Subcutaneous abdominal adipose tissue (tissue), 5 donors: ENCODE data around the gene EIF4B.
A peak's percentile ranks its signal among the peaks of the same experiment; 100 is the strongest.

Experiments
- H3K27ac ChIP-seq: one replicate; pipeline ENCODE4 v1.7.0; 2013; ENCODE audit warnings: low read depth, mild to moderate bottlenecking, inconsistent platforms, low read length, moderate library complexity
- H3K27me3 ChIP-seq, 5 donors: one replicate each; pipeline ENCODE4 v1.7.0; 2013; ENCODE audit warnings: low read length in 5 of 5, inconsistent platforms in 1 of 5; ENCODE audit not compliant: control insufficient read depth in 5 of 5, insufficient read depth in 4 of 5
- H3K36me3 ChIP-seq, 5 donors: one replicate each; pipeline ENCODE4 v1.7.0; 2013; ENCODE audit warnings: low read length in 5 of 5; ENCODE audit not compliant: control insufficient read depth in 5 of 5, insufficient read depth in 5 of 5
- H3K4me1 ChIP-seq, 5 donors: one replicate each; pipeline ENCODE4 v1.7.0; 2013; ENCODE audit warnings: low read length in 5 of 5, mild to moderate bottlenecking in 3 of 5, moderate library complexity in 1 of 5; ENCODE audit not compliant: control insufficient read depth in 5 of 5, insufficient read depth in 5 of 5
- H3K4me3 ChIP-seq, 5 donors: one replicate each; pipeline ENCODE4 v1.7.0; 2013; ENCODE audit warnings: low read length in 5 of 5, low read depth in 1 of 5
- H3K9ac ChIP-seq, 5 donors: one replicate each; pipeline ENCODE4 v1.7.0; 2013; ENCODE audit warnings: low read length in 5 of 5, mild to moderate bottlenecking in 4 of 5, moderate library complexity in 3 of 5
- H3K9me3 ChIP-seq, 5 donors: one replicate each; pipeline ENCODE4 v1.7.0; 2013; ENCODE audit warnings: low read length in 5 of 5; ENCODE audit not compliant: control insufficient read depth in 5 of 5
- donor health status: healthy.
- donor health status: healthy.
- donor health status: healthy.
- donor health status: healthy.
- donor health status: healthy.

Gene EIF4B

GRCh38 chr12:53050426-53051057, 44.3 kb downstream of the EIF4B start:
- Histone ChIP-seq H3K36me3 (peaks cover 0 to 30% (median 18%) of the 10 kb centered on the region in 5 donors), H3K9me3 (no peaks in the 10 kb centered on the region), H3K27me3 (peaks cover 0 to 2% (median 0%) of the 10 kb centered on the region in 5 donors), H3K27ac (peak overlapping the region; percentile 99), H3K4me1 (peaks cover 26 to 91% (median 83%) of the 10 kb centered on the region in 5 donors), H3K9ac (peak overlapping the region; percentile 93 to 100 (median 99)), H3K4me3 (peak overlapping the region; percentile 87 to 95 (median 91))

GRCh38 chr12:53051058-53051880, 45.0 kb downstream of the EIF4B start:
- H3K27ac ChIP-seq = peak overlapping the region; percentile 99
- peak overlapping the region; percentile 87 to 95 (median 91) for H3K4me3 ChIP-seq
- H3K4me1 ChIP-seq = peaks cover 23 to 87% (median 78%) of the 10 kb centered on the region in 5 donors
- peaks cover 0 to 2% (median 0%) of the 10 kb centered on the region in 5 donors for H3K27me3 ChIP-seq
- H3K9ac ChIP-seq = peak overlapping the region; percentile 93 to 100 (median 99)
- H3K9me3 ChIP-seq = no peaks in the 10 kb centered on the region
- peaks cover 0 to 35% (median 24%) of the 10 kb centered on the region in 5 donors for H3K36me3 ChIP-seq

- H3K4me1 ChIP-seq = peaks cover 23 to 81% (median 74%) of the 10 kb centered on the region in 5 donors
- peak overlapping the region in 4 of 5 donors; percentile 39 to 100 (median 76) for H3K9ac ChIP-seq
- peaks cover 0 to 2% (median 0%) of the 10 kb centered on the region in 5 donors for H3K27me3 ChIP-seq
- peak overlapping the region; percentile 87 to 95 (median 91) for H3K4me3 ChIP-seq
- H3K36me3 ChIP-seq = peaks cover 3 to 42% (median 30%) of the 10 kb centered on the region in 5 donors
- H3K9me3 ChIP-seq = no peaks in the 10 kb centered on the region
- peak overlapping the region; percentile 99 for H3K27ac ChIP-seq
Measured at GRCh38 chr12:53051881-53052412, 45.7 kb downstream of the EIF4B start.

GRCh38 chr12:53052419-53053217, 46.4 kb downstream of the EIF4B start:
- Histone ChIP-seq H3K36me3 (peaks cover 3 to 49% (median 37%) of the 10 kb centered on the region in 5 donors), H3K4me1 (peaks cover 23 to 80% (median 74%) of the 10 kb centered on the region in 5 donors), H3K4me3 (peak overlapping the region; percentile 87 to 95 (median 91)), H3K9ac (peak overlapping the region in 4 of 5 donors; percentile 39 to 100 (median 76)), H3K27me3 (peaks cover 0 to 2% (median 0%) of the 10 kb centered on the region in 5 donors), H3K9me3 (no peaks in the 10 kb centered on the region), H3K27ac (peak overlapping the region; percentile 99)

GRCh38 chr12:53053218-53054111, 47.2 kb downstream of the EIF4B start:
- Histone ChIP-seq H3K36me3 (peaks cover 3 to 57% (median 45%) of the 10 kb centered on the region in 5 donors), H3K4me1 (peaks cover 23 to 73% (median 68%) of the 10 kb centered on the region in 5 donors), H3K27ac (peak overlapping the region; percentile 99), H3K4me3 (peak overlapping the region in 4 of 5 donors; percentile 27 to 65 (median 48)), H3K9me3 (no peaks in the 10 kb centered on the region), H3K9ac (peak overlapping the region in 4 of 5 donors; percentile 16 to 62 (median 34)), H3K27me3 (peaks cover 0 to 2% (median 0%) of the 10 kb centered on the region in 5 donors)

GRCh38 chr12:53054112-53054878, 48.0 kb downstream of the EIF4B start:
- Histone ChIP-seq H3K9ac (peak overlapping the region in 4 of 5 donors; percentile 16 to 62 (median 56)), H3K4me1 (peaks cover 21 to 65% (median 63%) of the 10 kb centered on the region in 5 donors), H3K27ac (peak overlapping the region; percentile 99), H3K36me3 (peaks cover 3 to 65% (median 54%) of the 10 kb centered on the region in 5 donors), H3K27me3 (peaks cover 0 to 2% (median 0%) of the 10 kb centered on the region in 5 donors), H3K4me3 (peak overlapping the region in 4 of 5 donors; percentile 27 to 65 (median 48)), H3K9me3 (no peaks in the 10 kb centered on the region)

GRCh38 chr12:53055471-53056266, 49.4 kb downstream of the EIF4B start:
- peaks cover 3 to 79% (median 68%) of the 10 kb centered on the region in 5 donors for H3K36me3 ChIP-seq
- H3K4me1 ChIP-seq = peaks cover 16 to 67% (median 62%) of the 10 kb centered on the region in 5 donors
- peak overlapping the region; percentile 99 for H3K27ac ChIP-seq
- no peak overlapping the region for H3K4me3 ChIP-seq
- H3K9ac ChIP-seq = no peak overlapping the region
- no peaks in the 10 kb centered on the region for H3K27me3 ChIP-seq
- H3K9me3 ChIP-seq = no peaks in the 10 kb centered on the region

GRCh38 chr12:53056296-53056695, 50.0 kb downstream of the EIF4B start:
- no peak overlapping the region for H3K27ac ChIP-seq
- H3K9me3 ChIP-seq = no peaks in the 10 kb centered on the region
- H3K27me3 ChIP-seq = no peaks in the 10 kb centered on the region
- H3K9ac ChIP-seq = no peak overlapping the region
- peaks cover 3 to 84% (median 74%) of the 10 kb centered on the region in 5 donors for H3K36me3 ChIP-seq
- H3K4me1 ChIP-seq = peaks cover 12 to 67% (median 62%) of the 10 kb centered on the region in 5 donors
- H3K4me3 ChIP-seq = no peak overlapping the region
